Natural killer cell treated with Interleukin-12 subunit alpha and Interleukin-12 subunit beta and Interleukin-15 and Interleukin-18, amount 100 ng/mL, for 72 hours (primary cell): ENCODE measurements around the gene PALD1. TPM values are rescaled to one million over a fixed set of nuclear protein-coding genes. Genes with fewer than 3 reads are reported as not detected.

ENCODE experiments used
- ATAC-seq, 2 donors: fragments of 150-1000 bp; cut with Tn5 transposase in 1 of 2; sonication (Bioruptor Pico), chemical (Tn5 transposase) in 1 of 2; 2 replicates each; pipeline ENCODE4 v1.10.0; 2021
- DNase-seq: peaks from one replicate; pipeline ENCODE4 v3.0.0; 2022; ENCODE audit warnings: low spot score
- H3K27ac Mint-ChIP-seq, 2 donors: 1 replicate in 1 of 2; 2 replicates in 1 of 2; pipeline ENCODE4 v1.8.0; 2022; ENCODE audit warnings: mixed read lengths in 2 of 2, mild to moderate bottlenecking in 1 of 2, moderate library complexity in 1 of 2
- H3K27me3 Mint-ChIP-seq, 2 donors: 1 replicate in 1 of 2; 2 replicates in 1 of 2; pipeline ENCODE4 v1.8.0; 2022; ENCODE audit warnings: mixed read lengths in 2 of 2
- H3K36me3 Mint-ChIP-seq: one replicate; pipeline ENCODE4 v1.8.0; 2022; ENCODE audit warnings: mixed read lengths
- H3K4me1 Mint-ChIP-seq, 2 donors: 1 replicate in 1 of 2; 2 replicates in 1 of 2; pipeline ENCODE4 v1.8.0; 2022; ENCODE audit warnings: low read depth in 2 of 2, mixed read lengths in 2 of 2, mild to moderate bottlenecking in 1 of 2
- H3K4me3 Mint-ChIP-seq: one replicate; pipeline ENCODE4 v1.8.0; 2022; ENCODE audit warnings: mixed read lengths
- H3K9me3 Mint-ChIP-seq: 2 replicates; pipeline ENCODE4 v1.8.0; 2022; ENCODE audit warnings: mixed read lengths
- total RNA-seq, 2 donors: library from RNA; stranded (reverse); gene quantifications; one replicate each; pipeline ENCODE4 v1.2.3, GENCODE V29; 2022

PALD1 gene
- total RNA-seq, 2 donors from 2014 or later: 0.33 to 1.4 TPM

DNA sequence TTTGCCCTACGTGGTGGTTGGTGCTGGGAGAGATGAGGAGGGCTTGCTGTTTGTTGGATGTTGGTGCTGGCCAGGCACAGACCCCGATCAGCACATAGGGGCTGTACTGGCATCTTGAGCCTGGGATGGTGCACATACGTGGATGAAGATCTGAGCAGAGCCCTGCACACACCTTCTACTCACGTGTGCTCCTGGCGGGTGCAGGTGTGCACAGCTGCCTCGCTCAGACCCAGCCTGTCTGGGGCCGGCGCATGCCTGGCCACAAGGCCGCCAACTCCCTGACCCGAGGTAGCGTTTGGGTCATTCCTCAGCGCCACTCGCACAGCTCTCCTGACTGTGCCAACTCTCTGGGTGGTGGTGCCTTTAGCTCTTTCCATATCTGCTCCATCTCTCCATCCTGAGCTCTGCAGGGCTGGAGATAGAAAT, 18.6 kb downstream of the PALD1 start:
- no peak overlapping the region for H3K4me3 Mint-ChIP-seq
- peaks cover 35 to 36% of the 10 kb centered on the region in 2 donors for H3K4me1 Mint-ChIP-seq
- H3K36me3 Mint-ChIP-seq: no peaks in the 10 kb centered on the region
- ATAC-seq (no peak), DNase-seq (no peak)
- no peak overlapping the region for H3K27ac Mint-ChIP-seq
- no peaks in the 10 kb centered on the region for H3K9me3 Mint-ChIP-seq
- no peaks in the 10 kb centered on the region for H3K27me3 Mint-ChIP-seq

DNA sequence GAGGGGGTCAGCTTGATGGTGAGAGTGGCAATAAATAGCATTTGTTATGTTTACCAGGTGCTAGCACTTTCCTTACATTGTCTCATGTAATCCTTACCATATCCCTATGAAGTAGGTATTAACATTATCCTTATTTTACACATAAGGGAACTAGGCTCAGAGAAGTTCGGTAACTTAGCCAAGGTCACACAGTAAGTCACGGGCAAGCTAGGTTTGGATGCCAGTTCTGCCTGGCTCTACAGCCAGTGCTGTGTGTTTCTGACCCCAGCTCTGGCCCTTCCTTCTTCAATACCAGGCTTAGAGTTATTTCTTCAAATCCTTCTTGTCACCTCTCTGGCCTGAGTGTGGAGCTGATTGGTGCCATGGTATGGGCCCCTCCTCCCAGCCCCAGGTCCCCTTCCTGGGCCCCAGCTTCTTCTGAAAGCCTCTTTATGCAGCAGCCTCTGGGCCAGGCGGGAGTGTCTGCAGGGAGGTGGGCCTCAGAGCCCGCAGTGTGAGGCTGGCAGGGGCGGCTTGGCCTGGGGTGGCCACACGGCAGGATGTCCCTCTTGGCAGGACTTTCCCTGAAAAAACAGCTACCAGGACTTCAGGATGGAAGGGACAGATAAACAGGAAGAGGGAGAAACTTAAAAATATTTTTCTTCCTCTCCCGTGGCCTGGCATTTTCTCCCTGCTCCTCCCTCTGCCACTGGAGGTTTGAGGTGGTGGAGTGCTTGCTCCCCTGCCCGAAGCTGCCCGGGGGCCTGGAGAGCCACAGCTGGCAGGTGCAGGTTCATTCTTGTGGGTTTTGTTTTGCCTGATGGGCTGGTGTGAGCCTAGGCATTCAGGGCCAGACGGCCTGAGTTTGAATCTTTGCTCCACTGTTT, 20.6 kb downstream of the PALD1 start:
- Mint-ChIP-seq H3K4me1 (peaks cover 23% of the 10 kb centered on the region in 2 donors), H3K9me3 (no peaks in the 10 kb centered on the region), H3K27ac (no peak overlapping the region), H3K4me3 (no peak overlapping the region), H3K36me3 (no peaks in the 10 kb centered on the region), H3K27me3 (no peaks in the 10 kb centered on the region)
- no peak for DNase-seq
- no peak for ATAC-seq

DNA sequence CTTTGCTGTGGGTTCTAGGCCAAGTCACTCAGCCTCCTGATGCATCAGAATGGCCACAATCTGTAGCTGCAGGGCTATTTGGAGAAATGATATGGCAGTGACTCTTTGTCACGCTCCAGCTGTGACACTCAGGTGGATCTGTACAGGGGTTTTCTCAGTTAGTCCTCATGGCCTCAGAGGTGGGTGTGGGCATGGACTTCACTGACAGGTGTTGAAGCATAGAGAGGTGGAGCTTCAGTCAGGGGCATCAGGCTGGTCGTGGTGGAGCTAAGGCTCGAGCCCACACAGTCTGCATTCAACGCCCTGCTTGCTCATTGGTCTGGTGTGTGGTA, 21.2 kb downstream of the PALD1 start:
- Mint-ChIP-seq H3K9me3 (no peaks in the 10 kb centered on the region), H3K27ac (no peak overlapping the region)

DNA sequence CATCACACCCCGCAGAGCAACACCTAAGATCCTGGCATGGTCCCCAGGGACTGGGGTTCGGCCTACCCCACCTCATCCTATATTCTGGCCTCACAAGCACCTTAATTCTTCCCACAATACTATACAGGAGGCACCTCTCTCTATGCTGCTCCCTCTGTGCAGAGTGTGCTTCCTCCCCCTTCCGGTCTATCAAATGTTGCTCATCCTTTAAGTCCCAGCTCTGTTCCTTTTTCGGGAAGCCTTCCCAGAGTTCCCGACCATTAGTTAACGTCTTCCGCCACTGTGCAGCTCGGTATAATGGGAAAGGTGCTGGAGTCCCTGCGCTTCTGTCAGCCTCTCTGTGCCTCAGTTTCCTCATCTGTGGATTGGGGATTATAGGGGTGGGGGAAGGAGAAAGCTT, 21.8 kb downstream of the PALD1 start:
- Mint-ChIP-seq H3K36me3 (no peaks in the 10 kb centered on the region), H3K4me1 (peaks cover 11 to 12% of the 10 kb centered on the region in 2 donors), H3K4me3 (peak overlapping the region; percentile 21), H3K27me3 (no peaks in the 10 kb centered on the region), H3K27ac (peak overlapping the region in 1 of 2 donors; percentile 52), H3K9me3 (no peaks in the 10 kb centered on the region)
- DNase-seq (no peak), ATAC-seq (peak in 1 of 2 donors; percentile 26)

More for the DNA sequence above, 21.2 kb downstream of the PALD1 start:
- Mint-ChIP-seq H3K36me3 (no peaks in the 10 kb centered on the region), H3K4me1 (peaks cover 17% of the 10 kb centered on the region in 2 donors), H3K27me3 (no peaks in the 10 kb centered on the region), H3K4me3 (no peak overlapping the region)
- DNase-seq: no peak
- peak in 1 of 2 donors; percentile 11 for ATAC-seq

DNA sequence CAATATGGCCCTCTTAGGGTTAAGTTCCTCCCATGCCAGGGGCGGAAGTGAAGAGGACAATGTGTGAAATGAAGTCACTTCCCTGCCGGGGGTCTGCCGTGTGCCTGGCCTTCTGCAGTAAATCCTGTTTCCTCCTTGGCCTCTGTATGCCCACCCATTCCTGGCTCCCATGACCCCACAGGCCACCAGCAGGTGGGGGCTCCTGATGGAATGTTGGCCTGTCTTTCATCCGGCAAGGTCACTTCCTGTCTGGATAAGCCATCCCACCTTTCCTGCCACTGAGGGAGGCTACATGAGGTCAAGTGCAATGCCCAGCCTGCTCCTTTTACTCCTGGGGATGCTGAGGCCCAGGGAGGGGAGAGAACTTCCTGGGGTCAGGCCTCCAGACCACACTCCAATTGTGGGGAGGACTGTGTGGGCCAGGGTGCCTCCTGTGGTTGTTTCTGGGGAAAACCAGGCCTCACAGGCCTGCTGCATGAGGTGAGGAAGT, 22.3 kb downstream of the PALD1 start:
- no peaks in the 10 kb centered on the region for H3K36me3 Mint-ChIP-seq
- peak overlapping the region in 1 of 2 donors; percentile 52 for H3K27ac Mint-ChIP-seq
- ATAC-seq (peak in 1 of 2 donors; percentile 41), DNase-seq (no peak)
- H3K27me3 Mint-ChIP-seq: no peaks in the 10 kb centered on the region
- H3K4me3 Mint-ChIP-seq: peak overlapping the region; percentile 21
- H3K4me1 Mint-ChIP-seq: peaks cover 10% of the 10 kb centered on the region in 2 donors
- no peaks in the 10 kb centered on the region for H3K9me3 Mint-ChIP-seq

DNA sequence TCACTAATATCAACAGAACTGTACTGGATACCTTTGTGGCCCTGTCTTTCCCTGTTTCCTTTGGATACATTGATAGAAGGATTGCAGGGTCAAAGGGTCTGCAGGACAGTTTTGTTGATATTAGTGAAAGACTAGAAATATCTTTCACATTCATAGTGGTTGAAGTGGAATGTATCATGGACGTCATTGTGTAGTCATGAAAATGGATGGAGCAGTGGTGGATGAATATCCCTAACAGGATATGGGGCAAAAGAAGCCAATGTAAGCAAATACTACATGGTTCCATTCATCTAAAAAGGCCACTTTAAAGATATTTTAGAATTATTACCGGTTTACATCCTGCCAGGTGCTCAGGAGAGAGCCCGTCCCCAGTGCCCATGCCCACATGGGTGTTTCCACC, 23.8 kb downstream of the PALD1 start:
- Mint-ChIP-seq H3K27me3 (no peaks in the 10 kb centered on the region), H3K36me3 (no peaks in the 10 kb centered on the region), H3K4me1 (peaks cover 7 to 10% of the 10 kb centered on the region in 2 donors), H3K27ac (no peak overlapping the region), H3K9me3 (no peaks in the 10 kb centered on the region), H3K4me3 (no peak overlapping the region)
- DNase-seq (no peak), ATAC-seq (no peak)

DNA sequence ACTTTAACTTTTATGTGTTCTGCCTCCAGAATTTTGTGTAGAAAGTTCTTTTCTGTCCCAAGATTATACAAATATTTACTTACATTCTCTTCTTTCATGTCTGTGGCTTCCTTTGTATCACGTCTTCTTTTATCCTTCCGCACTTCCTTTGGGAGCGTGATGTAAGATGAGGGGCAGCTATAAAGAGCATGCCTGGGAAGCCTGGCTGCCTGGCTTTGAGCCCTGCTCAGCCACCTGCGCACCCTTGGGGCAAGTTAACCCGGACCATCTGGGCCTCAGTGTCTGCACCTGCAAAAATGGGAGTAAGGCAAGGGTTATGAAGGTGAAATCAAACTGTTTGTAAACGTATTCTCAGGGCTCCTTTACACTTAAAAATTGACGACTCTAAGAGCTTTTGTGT, 25.2 kb downstream of the PALD1 start:
- peaks cover 7 to 10% of the 10 kb centered on the region in 2 donors for H3K4me1 Mint-ChIP-seq
- DNase-seq (no peak), ATAC-seq (no peak)
- no peak overlapping the region for H3K27ac Mint-ChIP-seq
- no peaks in the 10 kb centered on the region for H3K36me3 Mint-ChIP-seq
- no peaks in the 10 kb centered on the region for H3K9me3 Mint-ChIP-seq
- no peak overlapping the region for H3K4me3 Mint-ChIP-seq
- H3K27me3 Mint-ChIP-seq: no peaks in the 10 kb centered on the region

DNA sequence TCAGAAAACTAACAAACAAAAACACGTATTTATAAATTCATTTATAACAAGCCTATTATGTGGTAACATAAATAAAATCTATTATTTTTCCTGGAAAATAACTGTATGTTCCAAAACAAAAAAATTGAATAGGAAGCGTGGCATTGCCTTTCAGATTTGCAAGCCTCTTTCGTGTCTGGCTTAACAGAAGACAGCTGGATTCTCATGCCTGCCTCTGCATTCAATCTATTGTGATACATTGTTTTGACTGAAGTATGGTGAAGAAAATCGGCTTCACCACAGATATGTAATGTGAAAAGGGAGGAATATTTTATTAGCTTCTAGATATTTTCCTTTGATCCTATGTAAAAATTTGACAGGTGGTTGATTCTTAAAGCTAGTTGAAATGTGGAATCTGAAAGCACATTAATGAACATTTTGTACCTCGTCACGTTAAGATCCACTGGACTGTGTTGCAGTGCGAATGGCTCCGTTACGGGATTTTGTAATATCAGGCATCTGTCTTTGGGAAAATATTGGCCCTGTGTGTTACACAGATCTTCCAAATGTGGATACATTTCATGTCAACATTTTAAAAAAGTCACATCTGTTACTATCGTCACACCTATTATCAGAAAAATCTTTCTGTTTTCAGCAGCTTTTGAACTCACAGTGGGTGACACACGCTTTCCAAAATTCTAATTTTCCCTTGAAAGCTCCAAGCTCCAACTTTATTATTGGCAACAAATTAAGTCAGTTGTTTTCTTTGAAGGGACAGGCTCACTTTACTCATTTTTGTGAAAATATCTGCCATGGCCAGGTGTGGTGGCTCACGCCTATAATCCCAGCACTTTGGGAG, 26.2 kb downstream of the PALD1 start:
- Mint-ChIP-seq H3K27ac (no peak overlapping the region), H3K4me3 (no peak overlapping the region), H3K9me3 (no peaks in the 10 kb centered on the region), H3K27me3 (no peaks in the 10 kb centered on the region), H3K36me3 (no peaks in the 10 kb centered on the region), H3K4me1 (peaks cover 7 to 10% of the 10 kb centered on the region in 2 donors)
- no peak for DNase-seq
- no peak for ATAC-seq

DNA sequence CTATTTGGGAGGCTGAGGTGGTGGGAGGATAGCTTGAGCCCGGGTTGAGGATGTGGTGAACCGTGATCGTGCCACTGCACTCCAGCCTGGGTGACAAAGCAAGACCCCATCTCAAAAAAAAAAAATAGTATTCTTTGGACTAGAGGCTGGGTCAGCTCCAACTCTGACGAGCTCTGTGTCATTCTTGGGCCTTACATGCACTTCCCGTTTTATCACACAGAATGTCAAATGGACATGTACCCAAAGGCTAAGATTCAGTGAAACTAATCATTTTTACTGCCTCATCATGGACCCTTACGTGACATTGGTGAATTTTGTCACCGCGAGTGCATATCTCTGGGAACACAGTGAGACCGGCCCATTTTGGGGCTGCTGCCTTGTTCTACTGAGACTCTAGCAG, 27.3 kb downstream of the PALD1 start:
- H3K9me3 Mint-ChIP-seq: no peaks in the 10 kb centered on the region
- ATAC-seq (no peak), DNase-seq (no peak)
- H3K4me1 Mint-ChIP-seq: peaks cover 0 to under 1% of the 10 kb centered on the region in 2 donors
- H3K27ac Mint-ChIP-seq: no peak overlapping the region
- H3K36me3 Mint-ChIP-seq: no peaks in the 10 kb centered on the region
- no peaks in the 10 kb centered on the region for H3K27me3 Mint-ChIP-seq
- no peak overlapping the region for H3K4me3 Mint-ChIP-seq

DNA sequence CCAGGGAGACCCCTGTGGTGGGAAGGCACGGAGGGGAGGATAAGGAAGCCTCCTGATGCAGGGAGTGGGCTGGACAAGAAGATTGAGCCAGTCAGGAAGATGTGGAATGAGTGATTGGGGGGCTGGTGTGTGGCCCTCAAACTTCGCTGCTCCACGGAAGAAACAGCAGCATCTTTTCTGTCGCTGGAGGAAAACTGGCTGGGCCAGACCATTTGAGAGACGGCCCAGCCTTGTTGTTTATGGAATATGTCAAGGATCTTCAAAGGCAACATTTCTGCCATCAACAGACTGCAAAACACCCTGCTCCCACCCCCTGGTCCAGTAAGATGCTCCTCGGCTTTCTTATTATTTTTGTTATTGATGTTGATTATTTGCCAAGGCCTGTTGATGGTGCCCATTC, 29.4 kb downstream of the PALD1 start:
- no peak for ATAC-seq
- no peak for DNase-seq
- no peak overlapping the region for H3K27ac Mint-ChIP-seq
- no peaks in the 10 kb centered on the region for H3K27me3 Mint-ChIP-seq
- no peak overlapping the region for H3K4me3 Mint-ChIP-seq
- H3K9me3 Mint-ChIP-seq: no peaks in the 10 kb centered on the region
- no peaks in the 10 kb centered on the region for H3K4me1 Mint-ChIP-seq
- H3K36me3 Mint-ChIP-seq: no peaks in the 10 kb centered on the region

DNA sequence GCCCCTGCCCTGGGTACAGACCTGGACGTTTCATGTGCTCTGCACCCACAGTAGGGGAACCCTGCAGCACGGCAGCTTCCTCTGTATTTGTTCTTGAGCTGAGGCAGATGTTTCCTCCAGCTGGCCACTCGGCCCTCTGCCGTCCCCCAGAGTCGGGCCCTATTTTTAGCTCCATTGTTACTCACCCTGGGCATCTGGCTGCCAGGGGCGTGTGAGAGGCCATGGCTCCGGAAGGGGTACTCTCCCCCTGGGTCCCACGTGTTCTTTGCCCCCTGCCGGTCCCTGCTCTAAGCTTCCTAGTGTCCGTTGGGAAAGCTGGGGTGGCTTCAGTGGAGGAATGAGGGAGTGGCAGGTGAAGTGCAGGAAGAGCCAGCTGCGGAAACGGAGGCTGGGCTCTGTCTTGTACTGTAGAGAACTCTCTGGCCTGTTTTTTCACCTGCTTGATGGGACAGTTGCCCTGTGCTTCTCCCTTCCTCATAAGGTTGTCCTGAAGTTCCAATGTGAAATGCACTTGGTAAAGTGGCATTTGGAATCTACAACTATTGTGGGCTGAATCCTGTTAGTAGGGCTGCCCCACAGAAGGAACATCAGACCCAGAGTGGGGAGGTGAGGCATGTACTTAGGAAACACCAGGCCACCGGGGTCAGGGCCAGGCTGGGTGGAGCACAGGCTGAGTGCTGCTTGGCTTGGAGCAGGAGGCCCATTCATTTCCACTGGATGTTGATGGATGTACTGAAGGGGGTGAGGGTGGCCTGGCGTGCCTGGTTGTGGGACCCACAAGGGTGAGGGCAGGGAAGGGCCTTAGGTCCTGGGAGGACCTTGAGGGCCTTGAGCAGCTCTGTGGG, 30.6 kb downstream of the PALD1 start:
- H3K4me1 Mint-ChIP-seq: no peaks in the 10 kb centered on the region
- no peak overlapping the region for H3K4me3 Mint-ChIP-seq
- H3K27me3 Mint-ChIP-seq: no peaks in the 10 kb centered on the region
- peak in 1 of 2 donors; percentile 13 for ATAC-seq
- DNase-seq: no peak
- no peaks in the 10 kb centered on the region for H3K9me3 Mint-ChIP-seq
- H3K27ac Mint-ChIP-seq: no peak overlapping the region
- no peaks in the 10 kb centered on the region for H3K36me3 Mint-ChIP-seq

DNA sequence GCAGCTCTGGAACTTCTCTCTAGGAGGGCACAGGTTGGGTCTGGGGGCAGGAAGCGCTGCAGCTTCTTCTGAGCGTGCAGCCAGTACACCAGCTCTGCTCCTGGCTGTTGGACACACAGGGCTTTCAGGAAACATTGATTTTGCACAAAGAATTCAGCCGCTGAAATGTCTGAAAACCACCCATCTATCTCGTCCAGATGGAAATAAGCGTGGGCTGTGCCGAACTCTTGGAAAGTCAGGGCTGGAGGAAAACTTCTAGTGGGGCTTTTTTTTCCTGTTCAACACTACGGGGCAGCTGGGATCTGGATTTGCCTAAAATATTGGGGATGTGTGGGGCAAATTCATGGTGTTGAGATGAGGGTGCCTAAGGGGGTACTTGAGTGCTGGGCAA, 31.2 kb downstream of the PALD1 start:
- H3K9me3 Mint-ChIP-seq: no peaks in the 10 kb centered on the region

DNA sequence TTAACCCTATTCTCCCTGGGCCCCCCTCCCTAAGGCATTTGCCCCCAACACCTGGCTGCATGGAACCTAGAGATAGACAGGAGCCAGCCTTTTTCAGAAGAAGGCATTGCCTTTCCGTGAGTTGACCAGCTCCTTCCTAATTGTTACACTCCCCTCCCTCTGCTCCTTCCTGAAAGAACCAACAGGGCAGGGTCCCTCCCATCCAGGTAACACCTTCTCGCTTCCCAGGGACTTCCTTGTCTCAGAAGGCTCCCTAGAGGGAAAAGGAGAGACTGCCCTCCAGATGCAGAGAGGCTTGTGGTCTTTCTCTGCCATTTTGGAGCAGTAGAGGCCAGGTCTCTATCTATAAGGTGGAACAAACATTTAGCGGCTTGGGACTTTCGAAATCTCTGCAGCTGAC, 31.9 kb downstream of the PALD1 start:
- Mint-ChIP-seq H3K27me3 (no peaks in the 10 kb centered on the region), H3K4me3 (no peak overlapping the region), H3K4me1 (no peaks in the 10 kb centered on the region), H3K36me3 (no peaks in the 10 kb centered on the region), H3K9me3 (no peaks in the 10 kb centered on the region), H3K27ac (no peak overlapping the region)
- no peak for ATAC-seq
- DNase-seq: no peak

More for the DNA sequence above, 31.2 kb downstream of the PALD1 start:
- H3K27ac Mint-ChIP-seq: no peak overlapping the region
- no peaks in the 10 kb centered on the region for H3K27me3 Mint-ChIP-seq
- no peaks in the 10 kb centered on the region for H3K36me3 Mint-ChIP-seq
- H3K4me1 Mint-ChIP-seq: no peaks in the 10 kb centered on the region
- ATAC-seq (no peak), DNase-seq (no peak)
- H3K4me3 Mint-ChIP-seq: no peak overlapping the region
